Smooth muscle cell (in vitro differentiated cells): ENCODE measurements around the gene ST6GALNAC3. TPM values are rescaled to one million over a fixed set of nuclear protein-coding genes. Genes with fewer than 3 reads are reported as not detected.
"Not testable (repeated sequence)": the region's sequence is repeated elsewhere in the genome, so short reads cannot be mapped to it uniquely, and the experiment has no call there.

Experiments
- DNase-seq: peaks from one replicate; lab custom pipeline; 2025; ENCODE audit not compliant: unreplicated experiment; lab: John Stamatoyannopoulos, UW
- H2AFZ ChIP-seq: fragments of 200-600 bp; sonication (generic); 2 replicates; pipeline ENCODE4 v1.6.0; 2016; ENCODE audit warnings: antibody characterized with exemption, low read depth, mild to moderate bottlenecking
- H3F3A ChIP-seq: fragments of 200-600 bp; sonication (generic); 2 replicates; pipeline ENCODE4 v1.6.0; 2017; ENCODE audit warnings: antibody characterized with exemption, low read depth
- H3K27ac ChIP-seq: fragments of 200-600 bp; sonication (generic); 2 replicates; pipeline ENCODE4 v1.5.1; 2016; ENCODE audit warnings: low read depth, mild to moderate bottlenecking
- H3K27me3 ChIP-seq: fragments of 200-600 bp; sonication (generic); 2 replicates; pipeline ENCODE4 v1.6.1; 2016; ENCODE audit warnings: low read depth, mild to moderate bottlenecking
- H3K36me3 ChIP-seq: fragments of 200-600 bp; sonication (generic); 2 replicates; pipeline ENCODE4 v1.5.1; 2016; ENCODE audit warnings: low read depth
- H3K4me1 ChIP-seq: fragments of 200-600 bp; sonication (generic); 2 replicates; pipeline ENCODE4 v1.5.1; 2016; ENCODE audit warnings: low read depth
- H3K4me2 ChIP-seq: fragments of 200-600 bp; sonication (generic); 2 replicates; pipeline ENCODE4 v1.6.0; 2016; ENCODE audit warnings: mild to moderate bottlenecking
- H3K4me3 ChIP-seq: fragments of 200-600 bp; sonication (generic); 2 replicates; pipeline ENCODE4 v1.5.1; 2016; ENCODE audit warnings: mild to moderate bottlenecking
- H3K79me2 ChIP-seq: fragments of 200-600 bp; sonication (generic); 2 replicates; pipeline ENCODE4 v1.6.0; 2016; ENCODE audit warnings: low read depth, mild to moderate bottlenecking
- H3K9ac ChIP-seq: fragments of 200-600 bp; sonication (generic); 2 replicates; pipeline ENCODE4 v1.6.0; 2016; ENCODE audit warnings: low read depth
- H3K9me3 ChIP-seq: fragments of 200-600 bp; sonication (generic); replicated peaks from 2 replicates; pipeline ENCODE4 v1.5.1; 2016; ENCODE audit warnings: low read depth
- H4K20me1 ChIP-seq: fragments of 200-600 bp; sonication (generic); 2 replicates; pipeline ENCODE4 v1.6.0; 2016; ENCODE audit warnings: low read depth
- WGBS: methylation state at CpG from one replicate; pipeline ENCODE4 v1.1.7; 2016; ENCODE audit warnings: low lambda C conversion rate; 5-methylcytosine and 5-hydroxymethylcytosine counted together
- polyA plus RNA-seq: library from polyadenylated mRNA; unstranded; fragments of >200 nt; fragmentation: Nextera tagmentation; extraction: Ambion mirVana; gene quantifications from 2 replicates; pipeline ENCODE4 v1.2.1, GENCODE V29; 2016
- total RNA-seq: library from RNA; depleted of rRNA; stranded (reverse); fragments of >200 nt; gene quantifications from 2 replicates; pipeline ENCODE4 v1.2.3, GENCODE V29; 2014
- TF ChIP-seq, protein P1 (sequence below): fragments of 200-600 bp; sonication (generic); IDR thresholded peaks from 2 replicates; pipeline ENCODE4 v1.5.1; 2017; ENCODE audit warnings: borderline replicate concordance, mild to moderate bottlenecking, antibody characterized with exemption; ENCODE audit not compliant: insufficient read depth, poor library complexity, severe bottlenecking

Gene ST6GALNAC3
- total and polyA plus RNA-seq, 2 experiments from 2014 or later: 9.3 to 13.4 TPM

DNA sequence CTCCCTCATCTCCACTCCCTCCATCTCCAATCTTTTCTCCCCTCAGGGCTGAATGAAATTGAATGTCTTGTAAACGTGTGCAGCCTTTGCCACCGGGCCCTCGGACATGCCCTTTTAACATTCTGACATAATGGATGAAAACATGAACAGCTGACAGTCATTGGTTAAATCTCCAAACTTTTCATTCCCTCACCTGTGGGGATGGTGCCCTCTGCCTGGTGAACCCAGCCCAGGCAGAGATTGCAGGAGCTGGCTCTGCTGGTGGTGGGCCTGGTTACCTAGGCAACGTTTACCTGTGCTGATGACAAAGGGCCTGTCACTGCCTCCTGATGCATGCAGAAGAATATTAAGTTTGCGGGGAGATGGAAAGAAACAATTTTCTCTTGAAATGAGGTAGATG lies 21.3 kb downstream of the ST6GALNAC3 start:
- Histone ChIP-seq H3K4me1 (peaks cover under 1% of the 10 kb centered on the region), H3K27ac (no peak overlapping the region)

DNA sequence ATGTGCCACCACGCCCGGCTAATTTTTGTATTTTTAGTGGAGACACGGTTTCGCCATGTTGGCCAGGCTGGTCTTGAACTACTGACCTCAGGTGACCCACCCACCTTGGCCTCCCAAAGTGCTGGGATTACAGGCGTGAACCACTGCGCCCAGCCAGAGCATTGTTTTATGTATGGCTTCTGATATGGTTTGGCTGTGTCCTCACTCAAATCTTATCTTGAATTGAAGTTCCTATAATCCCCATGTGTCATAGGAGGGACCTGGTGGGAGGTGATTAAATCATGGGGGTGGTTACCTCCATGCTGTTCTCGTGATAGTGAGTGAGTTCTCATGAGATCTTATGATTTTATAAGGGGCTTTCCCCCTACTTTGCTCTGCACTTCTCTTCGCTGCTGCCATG lies 22.5 kb downstream of the ST6GALNAC3 start:
- not testable (repeated sequence) for H4K20me1 ChIP-seq, H3K27me3 ChIP-seq, H3K9me3 ChIP-seq, H3F3A ChIP-seq, H3K4me1 ChIP-seq, H3K36me3 ChIP-seq, H2AFZ ChIP-seq, H3K4me2 ChIP-seq, H3K27ac ChIP-seq, H3K4me3 ChIP-seq, H3K9ac ChIP-seq, DNase-seq
- 96% methylated on average over 8 of the region's 8 CpGs for WGBS
- peaks cover 76% of the 10 kb centered on the region for H3K79me2 ChIP-seq

More for the DNA sequence above, 21.3 kb downstream of the ST6GALNAC3 start:
- Histone ChIP-seq H3F3A (peaks cover 2% of the 10 kb centered on the region), H3K4me3 (no peak overlapping the region), H3K4me2 (no peak overlapping the region), H2AFZ (no peak overlapping the region), H3K9me3 (no peaks in the 10 kb centered on the region), H4K20me1 (no peaks in the 10 kb centered on the region), H3K36me3 (no peaks in the 10 kb centered on the region), H3K79me2 (peaks cover 82% of the 10 kb centered on the region), H3K27me3 (no peaks in the 10 kb centered on the region), H3K9ac (no peak overlapping the region)
- whole genome bisulfite sequencing: 78% methylated on average over 5 of the region's 5 CpGs
- DNase-seq: no peak
- TF ChIP-seq, protein P1, sequence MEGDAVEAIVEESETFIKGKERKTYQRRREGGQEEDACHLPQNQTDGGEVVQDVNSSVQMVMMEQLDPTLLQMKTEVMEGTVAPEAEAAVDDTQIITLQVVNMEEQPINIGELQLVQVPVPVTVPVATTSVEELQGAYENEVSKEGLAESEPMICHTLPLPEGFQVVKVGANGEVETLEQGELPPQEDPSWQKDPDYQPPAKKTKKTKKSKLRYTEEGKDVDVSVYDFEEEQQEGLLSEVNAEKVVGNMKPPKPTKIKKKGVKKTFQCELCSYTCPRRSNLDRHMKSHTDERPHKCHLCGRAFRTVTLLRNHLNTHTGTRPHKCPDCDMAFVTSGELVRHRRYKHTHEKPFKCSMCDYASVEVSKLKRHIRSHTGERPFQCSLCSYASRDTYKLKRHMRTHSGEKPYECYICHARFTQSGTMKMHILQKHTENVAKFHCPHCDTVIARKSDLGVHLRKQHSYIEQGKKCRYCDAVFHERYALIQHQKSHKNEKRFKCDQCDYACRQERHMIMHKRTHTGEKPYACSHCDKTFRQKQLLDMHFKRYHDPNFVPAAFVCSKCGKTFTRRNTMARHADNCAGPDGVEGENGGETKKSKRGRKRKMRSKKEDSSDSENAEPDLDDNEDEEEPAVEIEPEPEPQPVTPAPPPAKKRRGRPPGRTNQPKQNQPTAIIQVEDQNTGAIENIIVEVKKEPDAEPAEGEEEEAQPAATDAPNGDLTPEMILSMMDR: no peak

DNA sequence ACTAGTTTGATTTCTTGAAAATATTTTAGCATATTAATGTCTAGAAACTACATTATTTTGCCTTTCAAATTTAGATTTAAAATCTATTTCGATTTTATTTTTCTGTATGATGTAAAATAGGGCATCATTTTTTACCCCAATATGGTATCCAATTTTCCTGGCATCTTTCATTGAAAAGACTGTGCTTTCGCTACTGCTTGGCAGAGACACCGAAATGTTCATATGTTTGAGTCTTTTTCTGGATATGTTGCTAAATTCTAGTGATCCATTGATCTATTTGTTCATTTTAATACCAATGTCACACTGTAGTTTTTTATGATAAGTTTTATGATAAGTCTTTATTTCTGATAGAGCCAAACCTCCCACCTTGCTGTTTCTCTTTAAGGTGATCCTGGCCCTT lies 24.3 kb downstream of the ST6GALNAC3 start:
- DNase-seq: no peak
- H2AFZ ChIP-seq: no peak overlapping the region
- no peaks in the 10 kb centered on the region for H3K9me3 ChIP-seq
- H3K4me1 ChIP-seq: no peaks in the 10 kb centered on the region
- TF ChIP-seq, protein P1: no peak
- WGBS: 94% methylated on average over 3 of the region's 3 CpGs
- H3F3A ChIP-seq: no peaks in the 10 kb centered on the region
- peaks cover 81% of the 10 kb centered on the region for H3K79me2 ChIP-seq
- H3K9ac ChIP-seq: no peak overlapping the region
- H4K20me1 ChIP-seq: no peaks in the 10 kb centered on the region
- no peaks in the 10 kb centered on the region for H3K36me3 ChIP-seq
- H3K27ac ChIP-seq: no peak overlapping the region
- no peak overlapping the region for H3K4me3 ChIP-seq
- H3K4me2 ChIP-seq: no peak overlapping the region
- H3K27me3 ChIP-seq: no peaks in the 10 kb centered on the region

DNA sequence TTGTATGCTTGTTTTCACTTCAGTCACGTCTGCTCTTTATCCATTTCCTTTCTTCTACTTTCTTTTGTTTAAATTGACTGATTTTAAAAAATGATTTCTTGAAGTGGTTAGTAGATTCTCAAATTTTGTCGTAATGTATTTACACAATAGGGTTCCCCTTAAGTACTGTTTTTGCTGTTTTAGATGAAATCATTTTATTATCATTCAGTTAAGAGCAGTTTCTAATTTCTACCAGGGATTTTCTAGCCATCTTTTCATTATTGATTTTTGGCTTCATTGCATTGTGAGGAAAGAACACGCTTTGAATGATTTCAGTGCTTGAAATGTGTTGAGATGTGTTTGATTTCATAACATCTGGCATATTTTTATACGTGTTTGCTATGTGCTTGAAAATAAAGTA lies 27.0 kb downstream of the ST6GALNAC3 start:
- H3K4me1 ChIP-seq: no peaks in the 10 kb centered on the region
- H3K4me3 ChIP-seq: no peak overlapping the region
- 96% methylated on average over 4 of the region's 4 CpGs for WGBS
- H3F3A ChIP-seq: no peaks in the 10 kb centered on the region
- H3K27ac ChIP-seq: no peak overlapping the region
- H3K36me3 ChIP-seq: no peaks in the 10 kb centered on the region
- no peaks in the 10 kb centered on the region for H3K27me3 ChIP-seq
- TF ChIP-seq, protein P1: no peak
- H3K4me2 ChIP-seq: no peak overlapping the region
- H3K79me2 ChIP-seq: peaks cover 76% of the 10 kb centered on the region
- H3K9me3 ChIP-seq: no peaks in the 10 kb centered on the region
- no peaks in the 10 kb centered on the region for H4K20me1 ChIP-seq
- no peak for DNase-seq
- no peak overlapping the region for H2AFZ ChIP-seq
- no peak overlapping the region for H3K9ac ChIP-seq
